HG03039 (cell line): Measurements from ENCODE around the gene FAR2.
A peak's percentile ranks its signal among the peaks of the same experiment; 100 is the strongest.
"Not testable (repeated sequence)": the region's sequence is repeated elsewhere in the genome, so short reads cannot be mapped to it uniquely, and the experiment has no call there.

Experiments used
- ATAC-seq: cut with Tn5 transposase; IDR thresholded peaks from one replicate; pipeline ENCODE4 v1.9.1; 2021; ENCODE audit warnings: mild to moderate bottlenecking, moderate library complexity; ENCODE audit not compliant: unreplicated experiment

Gene FAR2

GRCh38 chr12:29316752-29317151 is 167.7 kb downstream of the FAR2 start:
- no peak for ATAC-seq

GRCh38 chr12:29317556-29318363 is 168.7 kb downstream of the FAR2 start:
- ATAC-seq: peak; percentile 99

- no peak for ATAC-seq
Observed at GRCh38 chr12:29320295-29321085, 171.4 kb downstream of the FAR2 start.

- no peak for ATAC-seq
Observed at GRCh38 chr12:29322157-29322556, 173.1 kb downstream of the FAR2 start.

GRCh38 chr12:29329411-29329810 is 180.3 kb downstream of the FAR2 start:
- no peak for ATAC-seq

GRCh38 chr12:29333178-29333577 is 184.1 kb downstream of the FAR2 start:
- ATAC-seq: no peak

GRCh38 chr12:29334937-29335336 is 185.9 kb downstream of the FAR2 start:
- no peak for ATAC-seq

GRCh38 chr12:29337325-29337724 is 188.2 kb downstream of the FAR2 start:
- ATAC-seq: no peak

GRCh38 chr12:29343022-29343799 is 194.1 kb downstream of the FAR2 start:
- no peak for ATAC-seq

GRCh38 chr12:29346769-29347421 is 197.8 kb downstream of the FAR2 start:
- ATAC-seq: no peak

- no peak for ATAC-seq
Observed at GRCh38 chr12:29350080-29350479, 201.0 kb downstream of the FAR2 start.

- ATAC-seq: no peak
Observed at GRCh38 chr12:29354954-29355353, 205.9 kb downstream of the FAR2 start.

GRCh38 chr12:29365091-29365490 is 216.0 kb downstream of the FAR2 start:
- no peak for ATAC-seq

GRCh38 chr12:29374012-29374411 is 224.9 kb downstream of the FAR2 start:
- ATAC-seq: no peak

- ATAC-seq: no peak
Observed at GRCh38 chr12:29374913-29375312, 225.8 kb downstream of the FAR2 start.

- no peak for ATAC-seq
Observed at GRCh38 chr12:29376118-29376517, 227.0 kb downstream of the FAR2 start.

GRCh38 chr12:29380536-29381523 is 231.8 kb downstream of the FAR2 start, which contains the start of gene ERGIC2:
Gene ERGIC2 (minus strand): TSS chr12:29381172. CDS start chr12:29371633, 9,539 bp downstream.
- peak; percentile 94 for ATAC-seq

GRCh38 chr12:29382251-29382650 is 233.2 kb downstream of the FAR2 start:
- no peak for ATAC-seq

- not testable (repeated sequence) for ATAC-seq
Observed at GRCh38 chr12:29385194-29385593, 236.1 kb downstream of the FAR2 start.
